HG02759 (cell line): ENCODE data around the gene PBX3.

Experiments
- ATAC-seq: cut with Tn5 transposase; IDR thresholded peaks from one replicate; pipeline ENCODE4 v1.9.1; 2021; ENCODE audit warnings: mild to moderate bottlenecking, moderate library complexity; ENCODE audit not compliant: unreplicated experiment

Gene PBX3

DNA sequence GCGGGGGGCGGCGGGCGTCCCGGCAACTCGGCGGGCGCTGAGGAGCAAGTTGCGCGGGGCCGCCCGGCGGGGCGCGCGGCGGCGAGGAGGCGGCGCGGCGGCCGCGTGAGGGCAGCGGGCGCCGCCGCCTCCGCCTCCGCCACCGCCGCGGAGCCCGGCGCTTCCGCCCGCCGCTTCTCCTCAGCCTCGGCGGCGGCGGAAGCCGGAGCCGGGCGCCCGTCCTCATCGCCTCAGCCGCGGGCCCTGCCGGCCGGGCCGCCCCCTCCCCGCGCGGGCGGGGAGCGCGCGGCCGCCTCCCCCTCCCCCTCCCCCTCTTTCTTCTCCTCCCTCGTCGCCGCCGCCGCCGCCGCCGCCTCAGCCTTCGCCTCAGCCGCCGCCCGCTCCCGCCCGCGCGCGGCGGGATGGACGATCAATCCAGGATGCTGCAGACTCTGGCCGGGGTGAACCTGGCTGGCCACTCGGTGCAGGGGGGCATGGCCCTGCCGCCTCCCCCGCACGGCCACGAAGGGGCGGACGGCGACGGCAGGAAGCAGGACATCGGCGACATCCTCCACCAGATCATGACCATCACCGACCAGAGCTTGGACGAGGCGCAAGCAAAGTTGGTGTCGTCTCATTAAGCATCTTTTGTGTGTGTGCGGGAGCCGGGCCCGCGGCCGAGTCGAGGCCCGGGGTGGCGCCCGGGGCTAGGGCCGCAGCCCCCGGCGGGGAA, at the start of gene PBX3:
Gene PBX3 (plus strand): TSS at position 321 of the 712 bp plus-strand sequence.
- ATAC-seq, result peak; percentile 23

DNA sequence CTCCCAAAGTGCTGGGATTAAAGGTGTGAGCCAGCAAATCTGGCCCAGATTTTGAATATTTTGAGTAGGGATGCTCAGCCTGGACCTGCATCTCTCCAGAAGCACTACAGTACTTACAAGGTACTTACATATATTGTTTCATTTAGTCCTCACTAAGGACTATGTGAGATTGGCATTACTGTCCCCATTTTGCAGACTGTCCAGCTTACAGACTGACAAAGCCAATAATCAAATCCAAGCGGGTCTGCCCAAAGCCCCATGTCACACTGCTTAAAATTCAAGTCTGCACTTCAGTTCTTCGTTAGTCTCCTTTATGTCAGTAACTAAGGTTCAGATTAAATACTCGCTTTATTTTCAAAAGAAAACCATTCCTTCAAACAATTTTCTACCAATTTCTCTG, 47.3 kb upstream of the PBX3 start:
- ATAC-seq, result no peak

DNA sequence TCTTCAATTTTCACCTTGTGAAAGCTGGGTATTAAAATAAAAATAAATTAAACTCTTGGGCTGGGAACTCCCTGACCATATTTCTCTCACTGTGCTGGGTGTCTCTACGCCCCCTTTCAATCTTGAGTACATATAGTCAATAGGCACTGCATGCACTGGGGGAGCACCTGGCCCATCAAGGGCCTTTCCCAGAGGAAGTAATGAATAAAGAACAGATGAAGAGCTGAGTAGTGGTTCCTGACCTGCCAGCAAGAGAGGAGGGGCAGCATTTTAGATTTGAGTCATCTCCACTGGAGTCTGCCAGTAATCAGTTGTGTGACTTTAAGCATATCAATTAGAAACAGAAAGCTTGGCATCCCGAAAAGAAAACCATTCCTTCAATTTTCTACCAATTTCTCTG, 46.4 kb upstream of the PBX3 start:
- peak; percentile 92 for ATAC-seq

DNA sequence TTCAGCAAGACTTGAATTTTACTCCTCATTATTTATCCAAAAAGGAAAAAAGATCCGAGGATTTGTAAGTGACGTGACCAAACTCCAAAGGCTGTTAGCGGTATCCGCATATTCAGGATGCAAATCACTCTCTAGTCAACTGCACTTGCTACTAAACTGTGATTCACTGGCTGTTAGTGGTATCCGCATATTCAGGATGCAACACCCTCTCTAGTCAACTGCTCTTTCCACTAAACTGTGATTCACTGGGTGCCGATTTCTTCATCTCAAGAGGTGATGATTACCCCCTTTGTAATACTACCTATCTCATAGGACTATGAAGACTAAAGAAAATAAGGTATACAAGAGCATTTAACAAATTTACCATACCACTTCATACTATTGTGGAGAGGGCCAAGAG, 45.8 kb upstream of the PBX3 start:
- no peak for ATAC-seq

- ATAC-seq, result no peak
These were observed 43.5 kb upstream of the PBX3 start for GRCh38 chr9:125703662-125704061.

DNA sequence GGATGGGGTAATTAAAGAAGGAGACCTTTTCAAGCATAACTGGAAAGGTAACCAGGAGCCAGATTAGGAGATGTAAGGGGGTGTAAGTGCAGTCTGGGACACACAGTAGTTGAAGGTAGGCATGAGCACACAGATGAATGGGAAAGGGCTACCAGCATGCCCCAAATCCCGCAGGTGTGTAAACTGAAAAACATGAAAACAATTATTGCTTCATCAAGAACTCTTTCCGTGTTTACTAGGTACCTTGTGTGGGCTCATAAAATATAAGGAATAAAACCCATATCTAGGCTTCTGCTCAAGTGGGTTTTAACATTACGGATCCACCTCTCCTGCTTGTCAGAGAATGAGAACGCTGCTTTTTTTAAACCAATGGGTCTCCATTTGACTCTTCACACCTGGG, 41.3 kb upstream of the PBX3 start:
- no peak for ATAC-seq

DNA sequence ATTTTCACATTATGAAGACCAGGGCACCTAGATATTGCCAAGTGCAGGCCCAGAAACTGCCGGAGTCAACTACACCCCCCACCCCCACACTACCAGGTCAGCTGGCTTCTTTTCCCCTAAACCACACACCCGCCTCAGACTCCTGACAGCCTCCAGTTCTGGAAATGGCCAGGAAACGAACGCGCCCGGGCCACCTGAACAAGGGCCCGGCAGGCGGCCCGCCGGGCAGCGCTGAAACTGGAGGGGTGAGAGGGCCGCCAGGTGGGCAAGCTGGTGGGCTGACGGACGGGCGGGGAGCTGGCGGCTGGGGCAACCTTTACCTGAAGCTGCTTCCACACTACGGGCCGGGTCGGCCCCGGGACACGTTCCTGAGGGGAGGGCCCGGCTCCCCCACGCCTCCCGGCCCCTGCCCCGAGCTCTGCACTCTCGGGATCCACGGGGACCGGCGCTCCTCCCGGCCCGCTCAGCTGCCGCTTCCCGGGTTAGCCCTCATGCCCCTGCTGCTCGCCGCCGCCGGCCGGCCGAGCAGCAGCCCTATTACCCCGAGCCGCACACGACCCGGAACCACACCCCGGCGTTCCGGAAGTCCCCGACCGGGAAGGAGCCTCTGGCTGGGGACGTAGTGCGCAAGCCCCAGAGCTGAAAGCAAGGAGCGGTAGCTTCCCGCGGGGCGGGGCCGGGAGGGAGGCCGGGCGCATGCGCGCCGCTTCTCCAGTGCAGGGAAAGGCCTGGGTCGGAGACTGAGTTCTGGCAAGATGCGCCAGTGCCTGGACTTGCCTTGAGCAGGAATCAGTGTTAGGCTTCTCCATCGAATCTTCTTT, 40.3 kb upstream of the PBX3 start, which contains the start of gene MAPKAP1:
Gene MAPKAP1 (minus strand): TSS at position 558 of the 821 bp plus-strand sequence. CDS start 34,634 bp downstream, outside the sequence.
- ATAC-seq, result peak; percentile 98

GRCh38 chr9:125707472-125707804, 39.7 kb upstream of the PBX3 start:
- peak; percentile 21 for ATAC-seq

DNA sequence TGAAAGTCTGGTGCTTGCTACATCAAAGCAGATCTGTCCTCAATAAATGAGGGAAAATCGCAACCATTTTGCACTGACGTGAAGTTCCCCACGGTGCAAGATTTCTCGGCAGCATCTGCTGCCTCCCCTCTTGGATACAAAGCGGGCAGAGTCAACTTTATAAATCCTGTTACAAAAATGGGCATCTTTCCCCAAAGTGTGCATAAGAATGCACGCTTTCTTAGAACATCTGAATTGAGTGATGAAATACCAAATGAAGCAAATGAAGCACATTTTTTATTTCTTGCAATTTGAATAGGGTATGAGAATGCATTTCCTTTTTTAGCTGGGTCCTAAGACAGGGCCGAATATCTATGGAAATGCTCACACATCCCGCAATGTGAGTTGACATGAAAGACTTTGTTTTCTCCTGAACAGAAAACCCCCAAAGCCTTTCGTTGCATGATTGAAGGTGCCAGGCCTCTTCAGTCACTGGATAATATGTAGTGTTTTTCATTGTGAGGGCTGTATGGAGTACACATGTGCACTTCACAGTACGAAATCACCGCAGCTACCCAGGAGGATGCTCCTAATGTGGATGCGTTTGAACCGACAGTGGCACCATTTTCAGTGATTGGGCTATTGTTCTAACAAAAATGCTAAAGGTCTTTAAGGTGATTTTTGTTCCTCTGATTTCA, 20.6 kb upstream of the PBX3 start:
- ATAC-seq, result no peak

- ATAC-seq, result no peak
These were observed 17.0 kb upstream of the PBX3 start for GRCh38 chr9:125730168-125730567.

GRCh38 chr9:125732562-125732961, 14.6 kb upstream of the PBX3 start:
- no peak for ATAC-seq

DNA sequence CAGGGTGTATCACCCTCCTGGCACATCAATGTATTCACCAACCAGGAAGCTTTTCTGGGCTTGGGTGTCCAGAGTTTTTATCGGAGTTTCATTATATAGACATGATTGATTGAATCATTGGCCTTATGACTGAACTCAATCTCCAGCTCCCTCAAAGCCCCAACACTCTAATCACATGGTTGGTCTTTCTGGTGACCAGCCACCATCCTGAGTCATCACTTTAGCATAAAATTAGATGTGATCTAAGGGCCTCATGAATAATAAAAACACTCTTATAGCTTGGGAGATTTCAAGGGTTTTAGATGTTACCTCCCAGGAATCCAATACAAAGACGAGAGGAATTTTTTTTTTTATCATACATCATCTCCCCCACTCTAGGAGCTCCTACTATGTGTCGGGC, 7.7 kb upstream of the PBX3 start:
- ATAC-seq, result no peak

DNA sequence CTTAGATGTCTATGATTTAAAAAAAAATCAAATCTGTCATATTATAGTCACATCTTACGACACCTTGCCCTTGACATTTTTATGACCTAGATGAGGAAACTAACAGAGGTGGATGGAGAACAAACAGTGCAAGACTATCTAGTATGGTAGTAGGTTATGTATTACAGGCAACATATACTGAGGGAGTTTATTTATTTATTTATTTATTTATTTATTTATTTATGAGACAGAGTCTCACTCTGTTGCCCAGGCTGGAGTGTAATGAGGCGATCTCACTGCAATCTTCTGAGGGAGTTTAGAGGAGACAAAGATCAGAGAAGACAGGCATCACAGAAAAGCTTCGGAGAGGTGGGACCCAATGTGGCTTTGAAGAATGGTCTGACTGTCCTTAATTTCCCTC, 4.5 kb upstream of the PBX3 start:
- no peak for ATAC-seq

- no peak for ATAC-seq
These were observed 3.3 kb upstream of the PBX3 start for GRCh38 chr9:125743682-125744428.

- no peak for ATAC-seq
These were observed 2.6 kb upstream of the PBX3 start for GRCh38 chr9:125744616-125745015.

DNA sequence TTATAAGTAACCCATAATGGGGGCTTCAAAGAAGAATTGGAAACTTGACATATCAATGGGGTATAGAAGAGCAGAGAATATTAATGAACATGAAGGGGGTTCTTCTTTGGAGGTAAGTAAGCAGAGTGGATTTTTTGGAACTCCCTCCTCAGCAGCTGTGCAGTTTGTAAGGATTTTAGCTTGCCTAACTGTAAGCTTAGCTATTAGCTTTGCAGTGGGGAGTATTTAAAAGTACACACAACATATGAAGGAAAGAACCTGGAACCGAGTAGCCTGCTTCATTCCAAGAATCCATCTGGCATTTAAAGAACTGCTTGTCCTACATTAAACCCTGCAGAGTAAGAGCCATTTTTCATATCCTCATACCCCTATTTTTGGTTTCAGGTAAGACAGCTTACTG, 2.2 kb upstream of the PBX3 start:
- ATAC-seq, result no peak

DNA sequence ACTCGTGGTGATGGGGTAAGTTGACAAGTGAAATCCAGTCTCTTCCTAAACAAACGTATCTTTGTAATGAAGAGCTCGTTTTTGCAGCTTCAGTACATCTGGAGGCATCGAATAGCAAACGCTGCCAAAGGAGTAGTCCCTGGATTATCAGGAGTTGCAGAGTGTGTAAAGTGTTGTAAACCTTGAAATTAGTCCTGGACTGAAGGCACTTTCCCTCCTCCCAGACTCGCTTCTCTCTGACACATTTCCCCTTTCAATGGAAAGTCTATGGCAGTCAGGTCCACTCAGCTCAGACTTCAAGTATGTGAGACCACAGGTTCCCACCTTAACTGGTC, 1.5 kb upstream of the PBX3 start:
- no peak for ATAC-seq

GRCh38 chr9:125746017-125746773, 978 bp upstream of the PBX3 start:
- ATAC-seq, result peak; percentile 67

DNA sequence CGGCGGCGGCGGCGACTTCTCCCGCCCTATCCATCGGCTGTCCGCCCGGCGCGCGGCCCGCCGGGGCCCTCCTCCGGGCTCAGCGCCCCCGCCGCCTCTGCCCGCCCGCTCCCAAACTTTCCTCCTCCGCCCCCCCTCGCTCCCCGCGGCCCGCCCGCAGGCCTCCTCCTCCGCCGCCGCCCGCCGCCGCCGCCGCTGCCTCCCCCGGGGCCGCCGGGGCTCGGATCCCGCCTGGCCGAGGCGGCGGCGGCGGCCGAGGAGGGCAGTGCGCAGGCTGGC, 460 bp upstream of the PBX3 start:
- ATAC-seq, result no peak

DNA sequence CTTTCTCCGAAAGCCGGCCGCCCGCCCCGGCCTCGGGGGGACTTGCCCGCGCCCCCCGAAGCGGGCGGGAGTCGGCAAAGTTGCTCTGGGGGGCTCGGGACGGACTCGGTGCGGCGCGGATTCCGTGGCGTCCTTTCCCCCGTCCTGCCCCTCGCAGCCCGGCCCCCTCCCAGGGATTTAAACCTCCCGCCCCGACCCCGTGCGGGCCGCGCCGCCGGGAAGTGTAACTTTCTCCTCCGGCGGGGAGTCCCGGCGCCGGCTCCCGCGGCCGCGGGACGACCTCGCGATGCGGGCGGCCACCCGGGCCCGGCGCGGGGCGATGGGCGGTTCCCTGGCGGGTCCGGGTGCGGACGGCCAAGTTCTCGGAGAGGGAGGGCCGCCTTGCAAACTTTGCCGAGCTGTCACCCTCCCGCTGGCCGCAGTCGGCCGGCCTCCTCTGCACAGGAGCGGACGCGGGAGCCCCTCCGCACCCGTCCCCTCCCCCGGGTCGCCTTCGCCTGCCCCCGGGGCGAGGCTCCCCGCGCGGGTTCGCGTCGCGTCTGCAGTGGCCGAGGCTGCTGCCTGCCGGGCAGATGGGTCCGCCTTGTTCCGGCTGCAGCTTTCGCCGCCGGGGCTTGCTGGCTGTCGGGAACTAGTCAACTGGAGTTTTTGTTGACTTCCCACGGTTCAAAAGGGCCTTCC, 732 bp downstream of the PBX3 start:
- no peak for ATAC-seq
